Activated naive CD8-positive, alpha-beta T cell treated with anti-CD3 and anti-CD28 coated beads, Interleukin-2, amount 50 U/mL, for 16 hours (primary cell): ENCODE results near the gene PPP1R3D.
A peak's percentile ranks its signal among the peaks of the same experiment; 100 is the strongest.

Source experiments
- DNase-seq: peaks from one replicate; pipeline ENCODE4 v3.0.0-alpha.2; 2020; ENCODE audit warnings: low read depth, low spot score

Gene PPP1R3D

DNA sequence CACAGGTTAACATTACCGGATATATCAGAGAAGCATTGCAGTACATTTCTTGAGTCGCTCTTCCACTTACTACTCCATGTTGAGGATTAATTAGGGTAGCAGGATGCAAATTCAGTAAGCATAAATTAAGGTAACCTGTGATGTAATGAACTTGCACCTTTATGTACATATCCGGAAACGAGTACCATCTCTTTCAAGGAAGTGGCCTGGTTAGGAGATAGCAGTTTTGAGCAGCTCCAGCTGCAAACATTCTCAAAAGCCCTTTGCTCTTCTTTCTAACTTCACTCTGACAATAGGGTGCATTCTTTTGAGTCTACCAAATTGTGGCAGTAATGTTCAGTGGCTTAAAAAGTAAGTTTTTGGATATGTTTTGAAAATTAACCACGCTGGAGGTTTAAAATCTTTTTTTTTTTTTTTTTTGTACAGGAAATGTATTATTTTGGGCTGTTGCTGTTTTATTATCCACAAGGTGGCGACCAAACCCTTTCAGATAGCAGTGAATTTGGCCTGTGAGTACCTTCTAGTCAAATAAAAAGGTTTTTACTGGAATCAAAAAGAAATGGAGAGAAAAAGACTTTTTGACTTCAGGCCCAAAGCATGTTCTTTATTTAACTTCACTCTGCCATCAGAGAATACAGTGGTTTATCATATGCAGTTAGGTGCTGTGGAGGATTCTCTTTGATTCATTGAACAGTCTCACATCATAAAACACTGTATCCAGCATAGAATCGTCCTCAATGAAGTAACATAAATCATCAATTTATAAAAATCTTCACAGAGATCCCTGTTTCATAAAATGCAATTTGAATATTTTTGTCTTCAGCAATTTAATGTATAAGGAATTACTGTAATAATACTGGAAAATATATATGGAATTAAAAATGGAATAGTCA, 9.0 kb upstream of the PPP1R3D start:
- DNase-seq: no peak

DNA sequence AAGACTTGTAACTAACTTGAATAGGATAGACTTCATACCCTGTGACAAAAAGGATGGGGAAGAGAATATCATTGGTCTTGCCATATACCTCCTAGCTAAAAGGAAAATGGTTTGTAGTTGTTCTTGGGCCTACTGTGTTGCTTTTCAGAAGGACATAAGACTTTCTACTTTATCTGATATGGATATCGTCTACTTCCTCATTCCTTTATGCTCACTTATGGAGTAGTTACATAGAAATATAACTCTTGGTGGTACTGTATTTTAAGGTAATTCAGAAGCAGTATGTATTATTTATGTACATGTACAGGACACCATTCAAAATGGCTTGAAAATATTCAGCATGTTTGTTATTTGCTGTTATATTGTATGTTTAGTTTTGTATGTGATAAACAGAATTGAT, 8.1 kb upstream of the PPP1R3D start:
- DNase-seq: no peak

DNA sequence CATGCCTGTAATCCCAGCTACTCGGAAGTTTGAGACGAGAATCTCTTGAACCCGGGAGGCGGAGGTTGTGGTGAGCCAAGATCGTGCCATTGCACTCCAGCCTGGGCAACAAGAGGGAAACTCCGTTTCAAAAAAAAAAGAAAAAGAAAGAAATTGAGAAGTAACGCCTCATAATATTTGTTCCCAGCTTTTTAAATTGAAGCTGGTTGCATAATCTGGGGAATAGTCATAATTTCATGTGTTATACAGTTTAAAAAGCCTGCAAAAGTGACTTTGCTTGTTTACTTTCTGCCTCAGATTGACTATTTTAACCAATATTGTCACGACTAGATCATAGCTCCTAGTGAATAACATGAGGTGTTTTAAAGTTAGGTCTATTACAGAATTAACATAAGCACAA, 7.3 kb upstream of the PPP1R3D start:
- no peak for DNase-seq

DNA sequence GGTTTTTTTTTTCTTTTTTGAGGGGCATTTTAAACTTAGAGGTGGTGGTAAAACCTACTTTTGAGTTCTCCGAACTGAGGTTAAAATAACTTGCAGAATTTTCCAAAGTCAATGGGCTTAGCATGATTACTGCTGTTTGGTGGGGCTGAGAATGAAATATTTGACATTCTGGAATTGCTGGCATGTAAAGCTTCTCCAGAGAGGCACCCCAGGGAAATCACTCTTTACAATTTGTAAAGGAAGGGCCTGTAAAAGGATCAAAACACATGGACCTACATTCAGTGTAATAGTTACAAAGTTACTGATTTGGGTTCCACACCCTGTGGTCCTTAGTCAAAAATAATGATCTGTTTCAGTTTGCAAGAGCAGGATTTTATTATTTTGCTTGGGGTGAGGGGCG, 5.6 kb upstream of the PPP1R3D start:
- DNase-seq: no peak

DNA sequence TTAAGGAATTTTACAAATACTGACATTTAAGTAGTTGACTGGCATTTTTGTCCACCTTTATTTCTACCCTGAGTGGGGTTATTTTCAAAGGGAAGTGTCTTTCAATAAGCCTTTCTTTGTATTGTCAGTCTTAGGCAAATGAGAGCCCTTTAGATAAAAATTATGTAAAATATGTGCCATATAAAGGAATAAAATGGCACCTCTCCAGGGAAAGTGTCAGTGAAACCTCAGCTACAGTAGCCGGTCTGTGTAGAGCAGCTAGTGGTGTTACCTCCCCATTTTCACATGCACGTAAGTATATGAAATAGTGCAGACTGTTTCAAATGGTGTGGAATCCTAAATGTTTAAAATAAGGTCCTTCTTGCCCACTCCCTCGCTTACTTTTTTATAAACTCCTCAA, 5.1 kb upstream of the PPP1R3D start:
- no peak for DNase-seq

DNA sequence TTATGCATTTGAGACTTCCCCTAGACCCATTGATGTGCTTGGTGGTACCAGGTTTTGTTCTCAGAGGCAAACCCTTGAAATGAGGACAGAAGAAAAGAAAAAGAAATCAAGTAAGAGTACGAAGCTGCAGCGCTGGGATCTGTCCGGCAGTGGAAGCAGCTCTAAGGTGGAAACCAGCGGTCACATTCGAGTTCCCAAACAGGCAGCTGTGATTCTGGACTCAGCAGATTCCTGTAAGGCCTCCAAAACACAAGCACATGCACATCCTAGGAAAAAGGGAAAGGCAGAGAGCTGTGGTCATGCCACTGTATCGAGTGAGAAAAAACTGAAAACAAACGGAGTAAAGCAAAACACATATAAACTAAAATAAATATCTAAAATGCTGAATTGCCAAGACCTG, 4.6 kb upstream of the PPP1R3D start:
- no peak for DNase-seq

DNA sequence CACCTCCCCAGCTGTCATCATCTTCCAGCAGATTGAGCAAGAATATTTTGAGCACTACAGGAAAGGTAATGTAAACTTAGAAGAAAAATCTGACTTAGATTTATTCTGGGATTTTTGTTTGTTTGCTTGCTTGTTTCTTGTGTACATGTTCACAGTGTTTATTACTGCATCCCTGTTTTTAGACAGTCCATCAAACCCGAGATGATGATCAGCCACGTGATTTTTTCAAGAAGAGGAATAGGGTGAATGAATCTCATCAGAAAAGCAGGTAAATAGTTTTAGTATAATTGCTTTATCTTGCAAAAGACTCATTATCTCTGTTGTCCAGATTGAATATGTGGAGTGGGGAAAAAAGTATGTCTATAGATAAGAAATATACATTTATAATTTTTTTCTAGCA, 2.1 kb upstream of the PPP1R3D start:
- no peak for DNase-seq

DNA sequence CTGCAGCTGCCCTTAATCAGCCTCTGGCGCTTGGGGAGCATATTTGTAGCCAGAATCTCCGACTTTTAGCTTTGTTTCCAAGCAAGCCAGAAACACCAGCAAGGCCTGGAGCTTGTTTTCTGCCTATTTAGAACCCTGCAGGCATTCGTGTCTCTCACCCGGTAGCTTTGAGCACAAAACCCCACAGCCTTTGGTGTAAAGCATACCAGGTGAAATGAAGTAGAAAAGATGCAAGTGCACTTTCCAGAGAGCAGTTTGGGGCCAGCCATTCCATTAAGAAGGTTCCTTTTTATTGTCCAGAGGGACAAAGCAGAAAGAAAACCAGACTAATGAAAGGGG, 820 bp upstream of the PPP1R3D start:
- DNase-seq: no peak

DNA sequence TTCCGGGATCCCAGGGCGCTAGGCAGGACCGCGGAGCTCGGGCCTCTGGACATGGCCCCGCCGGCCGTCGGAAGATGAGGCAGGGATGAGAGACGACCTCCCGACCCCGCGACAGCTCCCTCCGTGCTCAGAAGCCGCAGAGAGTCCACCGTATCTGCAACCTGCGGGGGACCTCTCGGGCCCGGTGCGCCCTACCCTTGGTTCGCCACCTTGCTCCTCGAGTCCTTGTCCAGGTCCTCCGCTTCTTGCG, 301 bp downstream of the PPP1R3D start:
- DNase-seq: no peak

DNA sequence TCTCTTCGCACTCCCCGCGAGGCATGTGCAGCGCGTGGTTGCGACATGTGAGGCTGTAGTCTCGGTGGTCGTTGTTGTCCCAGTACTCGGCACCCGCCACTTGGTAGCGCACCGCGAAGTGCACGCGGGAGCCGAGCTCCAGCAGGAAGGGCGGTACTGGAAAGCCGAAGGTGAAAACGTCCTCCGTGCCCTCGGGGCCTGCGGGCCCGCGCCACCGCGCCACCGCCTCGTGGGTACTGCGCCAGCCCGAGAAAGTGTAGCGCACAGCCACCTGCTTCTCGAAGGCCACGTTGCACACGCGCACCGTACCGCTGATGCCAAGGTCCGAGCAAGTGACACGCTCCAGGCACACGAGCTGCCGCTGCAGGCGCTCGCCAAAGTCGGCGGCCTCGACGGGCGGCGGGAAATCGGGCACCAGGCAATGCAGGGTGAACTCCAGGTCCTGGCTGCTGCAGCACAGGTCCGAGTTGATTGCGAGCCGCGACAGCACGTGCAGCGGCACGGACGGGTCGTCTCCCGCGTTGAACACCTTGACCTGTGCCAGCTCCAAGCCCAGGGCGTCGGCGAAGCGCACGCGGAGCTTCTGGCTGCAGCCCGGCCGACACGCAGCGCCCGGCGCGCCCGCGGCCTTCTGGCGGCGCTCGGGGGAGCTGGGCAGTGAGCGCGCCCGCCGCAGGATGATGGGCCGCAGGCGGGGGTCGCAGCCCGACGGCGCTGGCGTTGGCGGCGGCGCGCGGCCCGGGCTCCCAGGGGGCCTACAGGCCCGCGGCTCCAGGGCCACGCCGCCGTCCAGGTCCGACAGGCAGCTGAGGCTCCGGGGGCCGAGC, 840 bp downstream of the PPP1R3D start:
- DNase-seq: no peak

DNA sequence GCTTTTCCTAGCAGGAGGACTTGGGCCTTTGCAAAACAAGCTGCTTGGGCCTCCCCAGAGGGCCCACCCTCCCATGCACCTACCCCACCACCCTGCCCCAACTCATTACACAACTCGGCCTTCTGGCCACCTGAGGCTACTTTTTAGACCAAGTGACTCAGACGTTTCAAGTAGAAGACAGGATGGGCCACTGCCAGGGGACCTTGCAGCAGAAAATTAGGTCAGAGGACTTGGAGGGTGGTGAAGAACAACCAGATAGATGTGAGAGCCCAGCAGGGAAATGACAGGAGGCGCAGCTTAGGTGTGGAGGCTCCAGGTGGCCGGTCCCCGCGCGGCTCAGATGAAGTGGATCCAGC, 1.4 kb downstream of the PPP1R3D start:
- no peak for DNase-seq

DNA sequence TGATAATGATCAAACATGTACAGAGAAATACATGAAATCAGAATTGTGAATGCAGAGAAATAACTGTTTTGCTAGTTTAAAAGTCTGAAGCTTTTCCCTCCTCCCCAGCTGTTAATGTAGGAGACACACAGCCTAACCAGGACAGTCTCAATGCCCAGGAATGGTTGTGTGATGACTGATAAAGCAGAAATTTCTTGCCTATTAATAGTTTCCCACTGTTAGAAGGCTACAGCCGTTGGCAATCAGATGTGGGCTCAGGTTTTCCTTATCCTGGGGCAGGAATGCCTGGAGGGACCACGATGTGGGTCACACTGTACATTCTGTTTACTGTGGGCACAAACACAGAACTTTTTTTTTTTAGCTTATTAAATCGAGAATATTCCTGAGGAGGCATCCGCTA, 1.9 kb downstream of the PPP1R3D start:
- no peak for DNase-seq

DNA sequence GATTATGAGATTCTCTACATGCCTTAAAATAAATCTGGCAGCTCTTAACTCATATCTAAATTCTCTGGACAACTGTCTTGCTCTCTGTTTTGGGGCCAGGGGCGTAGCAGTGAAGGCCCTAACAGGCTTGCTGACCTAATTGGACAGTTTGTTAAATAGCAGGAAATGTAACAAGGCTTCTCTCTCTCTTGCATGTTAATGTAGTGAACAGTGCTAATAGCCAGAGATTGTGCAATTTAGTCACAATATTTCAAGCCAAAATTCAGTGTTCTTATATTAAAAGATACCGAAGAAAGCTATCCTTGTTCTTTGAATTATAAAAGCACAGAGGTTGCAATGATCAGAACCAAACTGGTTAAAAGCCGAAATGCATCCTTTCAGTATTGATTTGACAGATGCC, 3.0 kb downstream of the PPP1R3D start:
- no peak for DNase-seq

DNA sequence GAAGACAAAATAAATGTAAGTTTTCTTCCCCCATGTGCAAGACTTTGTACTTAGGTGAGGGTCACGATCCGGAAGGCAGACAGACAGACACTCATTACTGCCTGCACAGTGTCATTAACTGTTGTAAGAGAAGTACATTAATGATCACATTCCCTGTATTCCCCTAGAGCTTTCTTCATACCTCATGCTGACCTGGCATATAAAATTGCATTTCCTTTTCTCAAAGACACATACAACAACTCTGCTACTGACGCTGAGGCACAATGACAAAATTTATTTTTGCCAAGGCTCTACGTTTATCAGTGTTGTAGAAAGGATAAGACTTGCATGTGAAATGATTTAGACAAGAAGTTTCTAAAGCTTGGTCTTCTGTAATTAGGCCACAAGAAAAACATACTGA, 3.7 kb downstream of the PPP1R3D start:
- DNase-seq: no peak

DNA sequence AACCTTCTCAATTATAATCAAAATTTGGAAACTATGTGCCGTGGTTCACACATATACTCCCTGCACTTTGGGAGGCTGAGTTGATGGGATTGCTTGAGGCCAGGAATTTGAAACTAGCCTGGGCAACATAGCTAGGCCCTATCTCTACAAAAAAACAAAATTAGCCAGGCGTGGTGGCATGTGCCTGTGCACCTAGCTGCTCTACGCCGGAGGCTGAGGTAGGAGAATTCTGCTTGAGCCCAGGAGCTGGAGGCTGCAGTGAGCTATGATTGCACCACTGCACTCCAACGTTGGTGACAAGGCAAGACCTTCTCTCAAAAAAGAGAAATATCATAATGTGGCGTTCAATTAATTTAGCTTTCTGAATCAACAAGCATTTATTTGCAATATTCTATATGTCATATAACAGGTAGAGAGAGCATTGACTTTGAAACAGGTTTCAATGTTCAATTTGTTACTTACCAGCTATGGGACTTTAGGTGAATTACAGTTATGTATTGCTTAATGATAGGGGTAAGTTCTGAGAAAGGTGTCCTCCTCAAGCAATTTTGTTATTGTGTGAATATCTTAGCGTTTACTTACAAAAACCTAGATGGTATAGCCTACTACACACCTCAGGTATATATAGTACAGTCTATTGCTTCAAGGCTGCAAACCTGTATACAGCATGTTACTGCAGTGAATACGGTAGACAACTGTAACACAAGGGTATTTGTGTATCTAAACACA, 4.5 kb downstream of the PPP1R3D start:
- DNase-seq: no peak

DNA sequence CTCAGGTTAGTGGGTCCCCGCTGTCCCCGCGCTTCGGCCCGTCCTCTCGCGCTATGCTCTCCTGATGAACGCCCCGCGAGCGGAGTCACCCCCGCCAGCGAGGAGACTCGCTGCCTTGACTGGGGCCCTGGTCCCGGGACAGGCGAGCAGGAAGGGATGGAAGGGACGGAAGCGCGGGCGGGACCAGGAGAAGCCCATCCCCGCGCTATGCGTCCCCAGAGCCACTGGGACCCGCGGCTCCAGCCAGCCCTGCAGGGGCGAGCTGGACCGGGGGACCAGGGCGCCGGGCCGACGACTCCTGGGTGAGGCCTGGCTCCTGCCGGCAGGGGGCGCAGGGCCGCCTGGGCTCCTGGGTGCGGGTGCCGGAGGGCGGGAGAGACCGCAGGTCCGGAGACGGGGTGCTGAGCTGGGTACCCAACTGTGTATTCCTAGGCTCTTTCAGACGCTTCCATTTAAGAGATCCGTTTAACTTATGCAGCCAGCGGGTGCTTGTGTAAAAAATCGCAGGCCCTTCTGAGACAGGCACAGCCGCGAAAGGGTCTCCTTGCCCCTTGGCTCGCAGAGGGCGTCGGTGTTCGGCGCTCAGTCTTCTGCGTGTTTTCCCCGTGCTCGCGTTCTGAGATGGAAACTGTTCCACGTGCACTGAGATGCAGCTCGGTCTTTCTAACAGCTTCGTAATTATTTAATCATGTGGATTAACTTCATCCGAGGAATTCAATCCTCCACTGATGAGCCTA, 6.1 kb downstream of the PPP1R3D start:
- DNase-seq: peak; percentile 56

DNA sequence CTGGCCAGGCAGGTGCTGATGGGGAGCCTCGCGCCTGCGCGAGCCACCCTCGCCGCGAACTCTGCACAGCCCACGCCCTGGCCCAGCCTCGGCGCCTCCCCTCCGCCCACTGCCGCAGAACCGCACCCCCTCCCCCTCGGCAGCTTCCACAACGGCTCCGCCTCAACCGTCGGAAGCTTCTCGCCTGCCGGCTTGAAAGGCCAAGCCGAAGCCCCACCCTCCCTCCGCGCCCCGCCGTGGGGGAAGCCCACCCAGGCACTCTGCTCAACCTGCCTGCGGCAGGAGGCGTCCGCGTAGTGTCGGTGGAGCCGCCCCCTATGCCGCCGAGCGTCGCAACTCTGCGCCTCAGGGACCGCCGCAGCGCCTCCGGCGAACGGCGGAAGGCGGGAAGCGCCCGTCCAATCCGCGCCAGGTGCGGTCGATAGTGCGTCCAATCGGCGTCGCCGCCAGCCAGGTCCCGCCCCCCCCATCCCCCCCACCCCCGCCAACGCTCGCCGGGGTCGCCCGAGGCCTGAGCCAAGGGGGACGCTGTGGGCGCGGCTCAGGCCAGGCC, 6.7 kb downstream of the PPP1R3D start, which contains the start of gene SYCP2:
Gene SYCP2 (minus strand): TSS at position 342 of the 553 bp plus-strand sequence. CDS start 11,224 bp downstream, outside the sequence.
- no peak for DNase-seq

DNA sequence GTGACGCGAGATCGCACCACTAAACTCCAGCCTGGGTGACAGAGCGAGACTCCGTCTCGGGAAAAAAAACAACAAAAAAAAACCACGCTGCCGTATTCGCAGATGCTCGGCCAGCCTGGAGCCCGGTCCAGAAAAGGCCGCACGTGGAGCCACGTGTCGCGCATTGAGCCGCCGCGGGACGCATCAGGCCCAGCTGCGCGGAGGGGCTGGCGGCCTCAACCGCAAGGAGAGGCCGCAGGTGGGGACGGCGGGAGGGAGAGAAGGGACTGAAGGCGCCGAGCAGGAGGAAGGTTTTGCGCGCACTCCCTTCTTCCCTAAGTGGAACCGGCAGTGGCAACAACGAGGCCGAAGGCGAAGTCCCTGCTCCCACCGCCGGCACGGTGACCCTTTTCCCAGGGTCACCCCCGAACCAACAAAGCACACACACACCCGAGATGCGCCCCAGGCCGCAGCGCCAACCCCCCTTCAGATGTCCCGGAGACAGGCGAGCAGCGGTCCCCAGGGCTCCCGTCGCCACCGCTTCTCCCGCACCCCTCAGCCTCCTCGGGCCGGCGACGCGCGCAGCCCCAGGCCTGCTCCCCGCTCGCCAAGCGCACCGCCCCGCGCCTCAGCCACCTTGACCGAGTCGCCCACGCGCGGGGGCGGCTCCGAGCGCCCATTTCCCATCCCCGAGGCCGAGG, 7.3 kb downstream of the PPP1R3D start:
- no peak for DNase-seq

DNA sequence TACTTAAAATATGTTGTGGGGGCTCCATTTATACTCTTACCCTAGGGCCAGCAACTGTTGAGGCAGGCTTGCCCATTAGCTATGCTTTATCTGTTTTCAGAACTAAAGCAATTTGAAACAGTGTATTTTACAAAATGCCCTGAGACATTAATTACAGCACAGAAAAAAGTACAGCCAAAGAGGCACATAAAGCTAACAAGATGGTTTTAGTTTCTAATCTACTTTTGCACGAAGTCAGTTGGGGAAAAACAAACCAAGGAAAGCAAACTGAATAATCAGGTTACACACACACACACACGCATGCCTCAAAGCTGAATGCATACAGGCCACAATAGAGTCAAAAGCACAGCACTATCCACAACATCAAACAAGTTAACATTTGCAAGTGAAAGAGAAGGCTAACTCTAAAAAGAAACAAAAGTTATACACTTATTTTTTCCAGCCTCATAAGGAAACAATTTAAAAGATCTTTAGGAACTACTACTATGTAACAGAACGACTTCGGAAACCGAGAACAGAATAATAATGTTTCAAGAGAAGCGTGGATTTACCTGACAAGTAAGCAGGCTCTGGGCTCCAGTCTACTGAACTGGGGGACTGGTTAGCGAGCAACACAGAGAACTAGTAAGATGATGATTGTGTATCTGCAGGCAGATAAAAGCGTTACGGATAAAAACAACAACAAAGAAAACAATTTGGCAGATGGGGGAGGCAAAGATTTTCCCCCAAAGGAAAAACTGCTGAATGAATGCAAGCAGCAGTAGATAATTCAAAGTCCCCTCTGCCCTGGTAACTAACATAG, 8.4 kb downstream of the PPP1R3D start:
- DNase-seq: no peak

DNA sequence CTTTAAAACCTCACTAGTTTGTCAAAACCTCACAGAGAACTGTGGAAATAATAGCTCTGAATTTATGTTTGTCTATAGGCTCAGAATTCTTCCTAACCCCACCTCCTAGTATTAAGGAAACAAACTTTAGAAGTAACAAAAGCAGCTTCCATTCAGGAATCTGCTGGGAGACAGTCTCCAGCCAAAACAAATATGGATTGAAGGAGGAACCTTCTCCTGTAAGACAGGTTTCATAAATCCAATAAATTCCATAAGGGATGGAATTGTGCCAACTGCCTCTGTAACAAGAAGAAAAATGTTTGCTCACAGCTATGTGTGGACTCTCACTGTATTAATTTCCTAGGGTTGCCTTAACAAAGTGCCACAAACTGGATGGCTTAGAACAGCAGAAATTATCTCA, 14.2 kb downstream of the PPP1R3D start:
- no peak for DNase-seq
